ENCODE results near the gene GPI. TPM values are rescaled to one million over a fixed set of nuclear protein-coding genes. Genes with fewer than 3 reads are reported as not detected.

Gene GPI
- total and polyA plus RNA-seq, 2 of the 13 experiments (the other 11 are each of a cell fraction or from before 2014, with no cell fraction given), result 147 to 167 TPM

DNA sequence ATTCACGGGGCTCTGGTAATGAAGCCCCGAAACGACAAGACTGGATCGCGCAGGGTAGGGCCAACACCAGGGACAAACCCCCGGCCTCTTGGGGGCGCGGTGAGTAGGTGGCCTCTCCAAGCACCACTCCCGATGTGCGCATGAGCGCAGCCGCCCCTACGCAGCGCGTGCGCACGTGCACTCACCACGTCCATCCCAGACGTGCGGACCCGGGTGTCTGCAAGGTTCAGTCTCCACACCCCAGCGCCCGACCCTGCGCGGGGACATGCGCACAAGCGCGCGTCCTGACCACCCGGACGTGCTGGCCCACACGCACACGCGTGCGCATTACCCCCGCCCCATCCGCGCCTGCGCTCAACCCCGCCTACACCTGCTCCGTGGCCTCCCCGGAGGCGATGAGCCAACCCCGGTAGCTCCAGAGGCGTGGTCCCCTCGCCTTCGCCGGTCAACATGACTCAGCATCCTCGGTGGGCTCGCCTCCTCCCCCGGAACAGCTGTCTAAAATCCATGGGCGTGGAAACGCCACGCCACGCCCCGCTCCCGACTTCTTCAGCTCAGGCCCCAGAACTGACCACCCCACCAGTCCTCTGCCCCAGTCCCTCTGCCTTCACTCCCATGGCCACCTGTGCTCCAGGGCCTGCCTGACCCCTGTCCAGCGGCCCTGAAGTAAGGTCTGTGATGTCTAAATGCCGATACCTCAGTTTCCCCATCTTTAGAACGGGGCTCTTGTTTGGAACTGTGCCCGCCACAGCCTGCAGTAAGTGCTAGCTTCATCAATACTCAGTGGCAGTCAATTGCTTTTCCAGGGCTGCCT lies 5.6 kb upstream of the GPI start (continued):
- TF ChIP-seq ZNF607 (CRISPR knock-in tag; IDR thresholded peaks at IDR 0.05; ENCODE audit: borderline replicate concordance) (peak; percentile 59; the same call in 1 of the 2 replicates), MXD4 (CRISPR knock-in tag; IDR thresholded peaks at IDR 0.05) (0 out of 2 replicates have a peak, but pooled peaks have one; percentile 50), ZBTB7B (CRISPR knock-in tag; IDR thresholded peaks at IDR 0.05) (peak; percentile 50; the same call in 1 of the 2 replicates), ZNF235 (CRISPR knock-in tag; IDR thresholded peaks at IDR 0.05; ENCODE audit: borderline replicate concordance) (no peak), TEAD3 (CRISPR knock-in tag; optimal IDR thresholded peaks at IDR 0.05; ENCODE audit: borderline replicate concordance) (peak; percentile 43), GTF2F1 (IDR thresholded peaks at IDR 0.05; ENCODE audit: low read length) (no peak), SRY (CRISPR knock-in tag; IDR thresholded peaks at IDR 0.05) (peak; percentile 66), RXRB (CRISPR knock-in tag; IDR thresholded peaks at IDR 0.05; ENCODE audit: borderline replicate concordance) (peak; percentile 74; the same call in 1 of the 2 replicates), GATA4 (IDR thresholded peaks at IDR 0.05; ENCODE audit: borderline replicate concordance, low read depth) (peak; percentile 55; the same call in 1 of the 2 replicates), ZNF331 (CRISPR knock-in tag; IDR thresholded peaks at IDR 0.05) (peak; percentile 71), MIER2 (CRISPR knock-in tag; IDR thresholded peaks at IDR 0.05) (no peak; the same call in 1 of the 2 replicates), HNF4A (CRISPR knock-in tag; IDR thresholded peaks at IDR 0.05) (no peak), POLR2AphosphoS2 (IDR thresholded peaks at IDR 0.05; ENCODE audit: low read depth, low read length) (no peak), ZNF101 (CRISPR knock-in tag; IDR thresholded peaks at IDR 0.05; ENCODE audit: borderline replicate concordance, low read depth) (no peak), STAG1 (CRISPR knock-in tag; IDR thresholded peaks at IDR 0.05) (no peak), ZNF839 (CRISPR knock-in tag; IDR thresholded peaks at IDR 0.05; ENCODE audit: borderline replicate concordance) (no peak), GATAD1 (CRISPR knock-in tag; IDR thresholded peaks at IDR 0.05) (peak; percentile 53; the same call in 1 of the 2 replicates), ZSCAN22 (CRISPR knock-in tag; IDR thresholded peaks at IDR 0.05) (no peak), NCOA1 (CRISPR knock-in tag; IDR thresholded peaks at IDR 0.05) (peak; percentile 83; the same call in 1 of the 2 replicates), IRX3 (CRISPR knock-in tag; IDR thresholded peaks at IDR 0.05; ENCODE audit: borderline replicate concordance, low read depth) (no peak)
- TF ChIP-seq, protein P1, sequence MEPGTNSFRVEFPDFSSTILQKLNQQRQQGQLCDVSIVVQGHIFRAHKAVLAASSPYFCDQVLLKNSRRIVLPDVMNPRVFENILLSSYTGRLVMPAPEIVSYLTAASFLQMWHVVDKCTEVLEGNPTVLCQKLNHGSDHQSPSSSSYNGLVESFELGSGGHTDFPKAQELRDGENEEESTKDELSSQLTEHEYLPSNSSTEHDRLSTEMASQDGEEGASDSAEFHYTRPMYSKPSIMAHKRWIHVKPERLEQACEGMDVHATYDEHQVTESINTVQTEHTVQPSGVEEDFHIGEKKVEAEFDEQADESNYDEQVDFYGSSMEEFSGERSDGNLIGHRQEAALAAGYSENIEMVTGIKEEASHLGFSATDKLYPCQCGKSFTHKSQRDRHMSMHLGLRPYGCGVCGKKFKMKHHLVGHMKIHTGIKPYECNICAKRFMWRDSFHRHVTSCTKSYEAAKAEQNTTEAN (CRISPR knock-in tag; conservative IDR thresholded peaks at IDR 0.05), result no peak
- TF ChIP-seq, protein P2, sequence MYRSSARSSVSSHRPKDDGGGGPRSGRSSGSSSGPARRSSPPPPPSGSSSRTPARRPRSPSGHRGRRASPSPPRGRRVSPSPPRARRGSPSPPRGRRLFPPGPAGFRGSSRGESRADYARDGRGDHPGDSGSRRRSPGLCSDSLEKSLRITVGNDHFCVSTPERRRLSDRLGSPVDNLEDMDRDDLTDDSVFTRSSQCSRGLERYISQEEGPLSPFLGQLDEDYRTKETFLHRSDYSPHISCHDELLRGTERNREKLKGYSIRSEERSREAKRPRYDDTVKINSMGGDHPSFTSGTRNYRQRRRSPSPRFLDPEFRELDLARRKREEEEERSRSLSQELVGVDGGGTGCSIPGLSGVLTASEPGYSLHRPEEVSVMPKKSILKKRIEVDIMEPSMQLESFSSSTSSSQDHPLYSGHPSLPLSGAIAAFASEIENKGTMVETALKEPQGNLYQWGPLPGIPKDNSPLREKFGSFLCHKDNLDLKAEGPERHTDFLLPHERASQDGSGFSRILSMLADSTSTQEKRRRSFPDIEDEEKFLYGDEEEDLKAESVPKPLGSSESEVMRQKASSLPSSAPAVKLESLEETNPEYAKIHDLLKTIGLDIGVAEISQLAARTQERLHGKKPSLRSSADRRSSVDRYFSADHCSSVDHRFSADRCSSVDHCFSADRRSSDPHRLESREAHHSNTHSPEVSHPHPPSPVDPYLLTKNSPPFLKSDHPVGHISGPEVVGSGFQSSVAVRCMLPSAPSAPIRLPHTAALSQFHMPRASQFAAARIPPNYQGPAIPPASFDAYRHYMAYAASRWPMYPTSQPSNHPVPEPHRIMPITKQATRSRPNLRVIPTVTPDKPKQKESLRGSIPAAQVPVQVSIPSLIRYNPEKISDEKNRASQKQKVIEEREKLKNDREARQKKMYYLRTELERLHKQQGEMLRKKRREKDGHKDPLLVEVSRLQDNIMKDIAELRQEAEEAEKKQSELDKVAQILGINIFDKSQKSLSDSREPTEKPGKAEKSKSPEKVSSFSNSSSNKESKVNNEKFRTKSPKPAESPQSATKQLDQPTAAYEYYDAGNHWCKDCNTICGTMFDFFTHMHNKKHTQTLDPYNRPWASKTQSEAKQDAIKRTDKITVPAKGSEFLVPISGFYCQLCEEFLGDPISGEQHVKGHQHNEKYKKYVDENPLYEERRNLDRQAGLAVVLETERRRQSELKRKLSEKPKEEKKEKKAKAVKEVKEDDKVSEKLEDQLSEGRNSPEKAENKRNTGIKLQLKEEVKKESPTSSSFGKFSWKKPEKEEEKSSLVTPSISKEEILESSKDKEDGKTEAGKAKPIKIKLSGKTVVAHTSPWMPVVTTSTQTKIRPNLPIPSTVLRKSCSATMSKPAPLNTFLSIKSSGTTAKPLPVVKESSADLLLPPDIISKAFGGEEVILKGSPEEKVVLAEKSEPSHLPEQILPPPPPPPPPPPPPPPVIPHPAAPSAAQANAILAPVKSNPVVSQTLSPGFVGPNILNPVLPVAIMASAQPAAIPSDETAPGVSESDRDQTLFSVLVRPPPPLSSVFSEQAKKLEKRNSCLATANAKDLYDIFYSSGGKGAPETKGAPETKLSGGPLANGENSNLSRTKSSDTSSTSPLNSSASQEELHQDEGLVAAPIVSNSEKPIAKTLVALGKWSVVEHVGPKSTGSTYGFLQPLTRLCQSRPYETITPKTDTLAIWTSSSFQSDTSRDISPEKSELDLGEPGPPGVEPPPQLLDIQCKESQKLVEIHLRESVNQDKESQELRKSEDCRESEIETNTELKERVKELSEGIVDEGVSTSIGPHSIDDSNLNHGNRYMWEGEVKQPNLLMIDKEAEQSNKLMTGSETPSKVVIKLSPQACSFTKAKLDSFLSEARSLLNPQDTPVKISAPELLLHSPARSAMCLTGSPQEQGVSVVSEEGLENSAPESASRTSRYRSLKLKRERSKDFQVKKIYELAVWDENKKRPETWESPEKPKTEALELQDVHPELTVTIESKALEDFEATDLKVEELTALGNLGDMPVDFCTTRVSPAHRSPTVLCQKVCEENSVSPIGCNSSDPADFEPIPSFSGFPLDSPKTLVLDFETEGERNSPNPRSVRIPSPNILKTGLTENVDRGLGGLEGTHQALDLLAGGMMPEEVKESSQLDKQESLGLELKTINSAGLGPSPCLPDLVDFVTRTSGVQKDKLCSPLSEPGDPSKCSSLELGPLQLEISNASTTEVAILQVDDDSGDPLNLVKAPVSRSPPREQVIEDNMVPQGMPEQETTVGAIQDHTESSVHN (CRISPR knock-in tag; IDR thresholded peaks at IDR 0.05), result no peak
